GM23338 (cell line): Measurements from ENCODE around the gene CASQ2.

Experiments
- CREB1 ChIP-seq: fragments of 250-450 bp; sonication (Bioruptor Pico); IDR thresholded peaks from 2 replicates; pipeline ENCODE4 v1.5.0; 2020; ENCODE audit warnings: low read depth, mild to moderate bottlenecking, moderate library complexity
- CTCF ChIP-seq, 2 experiments: fragments of 200-600 bp in 1 of 2; sonication (generic) in 1 of 2; conservative IDR thresholded peaks; 2 replicates each; pipeline versions ENCODE4 v1.5.1 to v1.6.1; 2016 to 2017; ENCODE audit warnings: antibody characterized with exemption in 2 of 2, low read depth in 2 of 2, mild to moderate bottlenecking in 2 of 2, moderate library complexity in 1 of 2
- ETS1 ChIP-seq: IDR thresholded peaks from 2 replicates; pipeline ENCODE4 v1.6.1; 2016; ENCODE audit warnings: antibody characterized with exemption
- EZH2 ChIP-seq: fragments of 200-600 bp; sonication (generic); IDR thresholded peaks from one replicate; pipeline ENCODE4 v1.8.0; 2017; ENCODE audit warnings: antibody characterized with exemption, mild to moderate bottlenecking, low read depth; ENCODE audit not compliant: unreplicated experiment
- EZH2phosphoT487 ChIP-seq: fragments of 200-600 bp; sonication (generic); IDR thresholded peaks from one replicate; pipeline ENCODE4 v1.8.1; 2018; ENCODE audit warnings: antibody characterized with exemption; ENCODE audit not compliant: unreplicated experiment
- JUNB ChIP-seq: IDR thresholded peaks from one replicate; pipeline ENCODE4 v1.6.1; 2016; ENCODE audit warnings: antibody characterized with exemption; ENCODE audit not compliant: unreplicated experiment
- NANOG ChIP-seq: IDR thresholded peaks from 2 replicates; pipeline ENCODE4 v1.6.1; 2016; ENCODE audit warnings: antibody characterized with exemption, borderline replicate concordance
- POLR2AphosphoS5 ChIP-seq: IDR thresholded peaks from 2 replicates; pipeline ENCODE4 v1.6.1; 2016; ENCODE audit warnings: antibody characterized with exemption, low read depth
- STAT1 ChIP-seq: IDR thresholded peaks from one replicate; pipeline ENCODE4 v1.6.1; 2016; ENCODE audit warnings: antibody characterized with exemption; ENCODE audit not compliant: unreplicated experiment
- ZNF114 ChIP-seq: fragments of 250-450 bp; sonication (Bioruptor Pico); IDR thresholded peaks from 2 replicates; pipeline ENCODE4 v1.5.0; 2020; ENCODE audit warnings: mild to moderate bottlenecking, moderate library complexity
- ZNF331 ChIP-seq: fragments of 250-450 bp; sonication (Bioruptor Pico); IDR thresholded peaks from 2 replicates; pipeline ENCODE4 v1.5.0; 2020; ENCODE audit warnings: low read depth, mild to moderate bottlenecking, moderate library complexity
- ZNF462 ChIP-seq: fragments of 250-450 bp; sonication (Bioruptor Pico); IDR thresholded peaks from 2 replicates; pipeline ENCODE4 v1.5.0; 2020; ENCODE audit warnings: mild to moderate bottlenecking, moderate library complexity
- TF ChIP-seq, protein P1 (sequence below): IDR thresholded peaks from one replicate; pipeline ENCODE4 v1.6.1; 2018; ENCODE audit warnings: antibody characterized with exemption; ENCODE audit not compliant: unreplicated experiment

GRCh38 chr1:115740811-115741210 is 27.7 kb downstream of the CASQ2 start:
- TF ChIP-seq CTCF (conservative IDR thresholded peaks at IDR 0.05; ENCODE audit: low read depth in 2 of 2) (no peak), POLR2AphosphoS5 (no peak), STAT1 (no peak), EZH2phosphoT487 (no peak), CREB1 (CRISPR knock-in tag) (no peak), EZH2 (no peak), JUNB (no peak), ETS1 (no peak), ZNF331 (CRISPR knock-in tag) (no peak), ZNF114 (CRISPR knock-in tag) (no peak), ZNF462 (no peak), NANOG (no peak)
- TF ChIP-seq, protein P1, sequence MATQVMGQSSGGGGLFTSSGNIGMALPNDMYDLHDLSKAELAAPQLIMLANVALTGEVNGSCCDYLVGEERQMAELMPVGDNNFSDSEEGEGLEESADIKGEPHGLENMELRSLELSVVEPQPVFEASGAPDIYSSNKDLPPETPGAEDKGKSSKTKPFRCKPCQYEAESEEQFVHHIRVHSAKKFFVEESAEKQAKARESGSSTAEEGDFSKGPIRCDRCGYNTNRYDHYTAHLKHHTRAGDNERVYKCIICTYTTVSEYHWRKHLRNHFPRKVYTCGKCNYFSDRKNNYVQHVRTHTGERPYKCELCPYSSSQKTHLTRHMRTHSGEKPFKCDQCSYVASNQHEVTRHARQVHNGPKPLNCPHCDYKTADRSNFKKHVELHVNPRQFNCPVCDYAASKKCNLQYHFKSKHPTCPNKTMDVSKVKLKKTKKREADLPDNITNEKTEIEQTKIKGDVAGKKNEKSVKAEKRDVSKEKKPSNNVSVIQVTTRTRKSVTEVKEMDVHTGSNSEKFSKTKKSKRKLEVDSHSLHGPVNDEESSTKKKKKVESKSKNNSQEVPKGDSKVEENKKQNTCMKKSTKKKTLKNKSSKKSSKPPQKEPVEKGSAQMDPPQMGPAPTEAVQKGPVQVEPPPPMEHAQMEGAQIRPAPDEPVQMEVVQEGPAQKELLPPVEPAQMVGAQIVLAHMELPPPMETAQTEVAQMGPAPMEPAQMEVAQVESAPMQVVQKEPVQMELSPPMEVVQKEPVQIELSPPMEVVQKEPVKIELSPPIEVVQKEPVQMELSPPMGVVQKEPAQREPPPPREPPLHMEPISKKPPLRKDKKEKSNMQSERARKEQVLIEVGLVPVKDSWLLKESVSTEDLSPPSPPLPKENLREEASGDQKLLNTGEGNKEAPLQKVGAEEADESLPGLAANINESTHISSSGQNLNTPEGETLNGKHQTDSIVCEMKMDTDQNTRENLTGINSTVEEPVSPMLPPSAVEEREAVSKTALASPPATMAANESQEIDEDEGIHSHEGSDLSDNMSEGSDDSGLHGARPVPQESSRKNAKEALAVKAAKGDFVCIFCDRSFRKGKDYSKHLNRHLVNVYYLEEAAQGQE: no peak
